GM19395 (cell line): Measurements from ENCODE around the gene TMEM123.

ENCODE experiments used
- ATAC-seq: cut with Tn5 transposase; IDR thresholded peaks from one replicate; pipeline ENCODE4 v1.9.1; 2021; ENCODE audit warnings: mild to moderate bottlenecking, moderate library complexity; ENCODE audit not compliant: unreplicated experiment

TMEM123 gene

DNA sequence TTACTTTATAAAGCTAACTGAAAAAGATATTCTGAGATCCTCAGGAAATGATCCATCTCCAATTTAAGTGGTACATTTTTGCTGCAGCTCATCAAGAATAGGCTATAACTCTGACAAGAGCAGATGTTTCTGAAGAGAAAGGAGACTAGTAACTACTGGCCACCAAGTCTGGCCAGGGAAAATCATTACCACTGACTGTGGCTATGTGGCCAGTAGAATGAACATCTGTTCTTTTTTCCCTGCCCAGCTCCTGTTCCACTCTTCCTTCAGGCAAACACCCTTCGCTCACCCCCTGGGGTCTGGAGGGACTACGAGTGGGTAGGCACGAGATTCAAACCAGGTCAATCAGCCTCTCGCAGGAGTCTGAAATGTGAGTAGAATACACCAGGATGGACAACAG is 23.9 kb downstream of the TMEM123 start:
- no peak for ATAC-seq

GRCh38 chr11:102427068-102427467 is 25.5 kb downstream of the TMEM123 start:
- ATAC-seq: no peak

DNA sequence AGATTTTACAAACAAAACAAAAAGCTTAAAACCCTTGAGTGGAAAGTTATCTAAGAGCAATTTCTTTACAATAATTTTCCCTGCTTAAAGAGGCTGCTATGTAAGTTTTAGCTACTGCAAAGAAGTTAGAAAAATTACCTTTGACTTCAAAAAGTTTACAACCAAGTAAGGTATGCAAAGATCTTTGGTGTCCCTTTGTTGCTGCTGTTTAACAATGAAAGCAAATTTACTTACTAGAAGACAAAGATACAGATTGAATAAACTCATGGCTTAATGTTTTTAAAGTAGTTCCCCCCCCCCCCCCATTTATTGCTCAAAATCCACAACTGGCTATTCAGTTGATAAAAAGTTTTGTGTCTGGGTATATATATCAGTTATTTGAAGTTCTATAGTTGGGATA is 26.0 kb downstream of the TMEM123 start:
- ATAC-seq: no peak

DNA sequence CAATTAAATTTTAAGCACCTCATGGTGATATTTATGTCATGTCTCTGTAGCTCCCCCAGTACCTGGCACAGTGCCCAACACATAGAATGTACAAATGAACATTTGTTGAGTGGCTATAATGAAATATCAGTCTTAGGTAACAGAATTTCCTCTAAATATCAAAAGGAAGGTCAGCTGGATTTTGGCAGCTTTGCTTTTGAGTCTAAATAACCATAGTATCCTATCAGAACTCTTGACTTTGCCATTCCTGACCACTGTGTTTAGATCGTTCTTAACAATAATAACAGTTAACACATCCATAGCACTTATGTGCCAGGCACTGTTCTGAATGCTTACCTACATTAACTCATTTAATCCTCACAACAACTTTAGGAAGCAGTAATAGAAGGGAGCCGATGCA is 26.6 kb downstream of the TMEM123 start:
- no peak for ATAC-seq

- no peak for ATAC-seq
These were observed 28.6 kb downstream of the TMEM123 start for GRCh38 chr11:102423936-102424335.

DNA sequence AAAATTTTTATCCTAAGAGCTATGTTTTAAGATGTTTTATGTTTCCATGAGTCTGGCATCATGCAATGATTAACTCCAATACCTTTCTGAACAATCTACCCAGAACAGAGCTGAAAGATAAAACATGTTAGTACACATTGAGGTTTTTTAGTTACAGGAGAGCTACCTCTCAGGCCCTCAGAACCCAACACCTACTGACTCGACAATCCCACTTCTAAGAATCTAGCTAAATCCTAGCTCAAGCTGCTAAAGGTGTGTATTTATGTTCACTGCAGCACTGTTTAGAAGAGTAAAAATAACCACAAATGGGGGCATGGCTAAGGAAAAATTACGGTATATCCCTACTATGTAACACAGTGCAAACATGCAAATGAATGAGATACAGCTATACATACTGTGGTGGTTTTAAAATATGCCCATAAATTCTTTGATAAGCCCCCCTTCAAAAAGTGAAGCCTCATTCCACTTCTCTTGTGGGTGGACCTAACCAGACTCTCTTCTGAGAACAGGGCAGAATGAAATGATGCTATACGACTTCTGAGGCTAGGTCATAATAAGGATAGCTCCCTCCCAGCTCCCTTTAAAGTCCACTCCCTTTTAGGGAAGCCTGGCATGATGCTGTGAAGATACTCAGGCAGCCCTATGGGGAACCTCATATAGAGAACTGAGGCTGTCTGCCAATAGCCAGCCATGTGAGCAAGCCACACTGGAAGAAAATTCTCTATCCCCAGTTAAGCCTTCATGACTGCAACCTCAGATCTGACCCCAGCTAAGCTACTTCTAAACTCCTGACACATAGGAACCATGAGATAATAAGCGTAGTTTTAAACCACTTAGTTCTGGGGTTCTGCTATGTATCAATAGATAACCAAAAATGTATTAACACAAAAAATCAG is 29.5 kb downstream of the TMEM123 start:
- ATAC-seq: no peak

DNA sequence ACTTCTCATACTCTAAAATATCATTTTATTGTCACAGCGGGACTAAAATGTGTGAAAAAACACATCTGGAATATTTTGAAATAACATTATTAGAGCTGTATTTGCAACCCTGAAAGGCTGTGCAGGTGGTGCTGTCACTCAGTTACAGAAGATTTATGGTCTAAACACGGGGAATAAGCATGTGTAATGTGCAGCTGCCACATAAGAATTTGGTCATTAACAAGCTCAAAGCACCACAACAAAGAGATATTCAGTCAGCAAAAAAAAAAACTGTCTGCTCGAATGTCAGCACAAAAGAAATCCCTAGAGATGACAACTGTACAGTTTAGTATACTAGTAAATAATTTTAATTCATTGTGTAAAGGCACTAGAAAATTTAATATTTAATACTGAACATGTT is 31.3 kb downstream of the TMEM123 start:
- no peak for ATAC-seq

DNA sequence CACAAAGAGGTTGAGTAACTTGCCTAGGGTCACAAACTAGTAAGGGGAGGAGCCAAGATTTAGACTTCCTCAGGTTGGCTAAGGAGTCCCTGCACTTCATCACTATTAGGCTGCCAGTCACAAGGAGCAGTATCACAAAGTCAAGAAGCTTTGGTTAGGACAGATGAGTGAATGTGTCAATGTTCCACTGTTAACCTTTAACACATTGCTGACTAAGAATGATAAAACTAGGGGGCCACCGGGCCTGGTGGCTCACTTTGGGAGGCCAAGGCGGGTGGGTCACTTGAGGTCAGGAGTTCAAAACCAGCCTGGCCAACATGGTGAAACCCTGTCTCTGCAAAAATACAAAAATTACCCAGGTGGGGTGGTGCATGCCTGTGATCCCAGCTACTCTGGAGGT is 32.0 kb downstream of the TMEM123 start:
- ATAC-seq: peak; percentile 86

DNA sequence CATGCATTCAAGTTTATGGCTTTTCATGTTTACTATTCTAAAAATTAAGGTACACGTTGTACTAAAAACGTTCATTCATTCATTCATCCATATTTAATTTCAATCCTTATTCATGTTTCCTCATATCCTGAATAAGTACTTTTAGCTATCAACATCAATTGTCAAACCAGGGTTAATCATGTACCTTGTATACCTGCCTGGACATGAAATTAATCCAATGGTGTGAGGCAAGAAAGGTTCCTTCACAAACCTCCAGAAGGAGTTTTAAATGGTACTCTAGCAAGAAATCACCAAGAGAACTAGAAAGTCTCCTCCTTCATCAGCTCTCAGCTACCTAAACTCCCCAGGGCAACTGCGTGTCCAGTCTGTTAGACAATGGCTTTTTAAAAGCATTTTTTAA is 33.4 kb downstream of the TMEM123 start:
- no peak for ATAC-seq

- no peak for ATAC-seq
These were observed 35.6 kb downstream of the TMEM123 start for GRCh38 chr11:102416976-102417375.

DNA sequence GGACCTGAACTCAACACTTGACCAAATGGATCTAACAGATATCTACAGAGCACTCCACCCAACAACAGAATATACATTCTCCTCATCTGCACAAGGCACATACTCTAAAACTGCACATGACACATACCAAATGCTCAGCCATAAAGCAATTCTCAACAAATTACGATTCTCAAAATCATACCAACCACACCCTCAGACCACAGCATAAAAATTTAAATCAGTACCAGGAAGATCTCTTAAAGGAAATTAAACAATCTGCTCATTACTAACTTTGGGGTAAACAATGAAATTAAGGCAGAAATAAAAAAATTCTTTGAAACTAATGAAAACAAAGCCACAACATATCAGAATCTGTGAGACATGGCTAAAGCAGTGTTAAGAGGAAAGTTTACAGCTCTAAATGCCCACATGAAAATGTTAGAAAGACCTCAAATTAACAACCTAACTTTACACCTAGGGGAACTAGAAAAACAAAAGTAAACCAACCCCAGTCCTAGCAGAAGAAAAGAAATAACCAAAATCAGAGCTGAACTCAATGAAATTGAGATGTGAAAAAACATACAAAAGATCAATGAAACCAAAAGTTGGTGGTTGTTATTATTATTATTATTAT is 37.2 kb downstream of the TMEM123 start:
- no peak for ATAC-seq

DNA sequence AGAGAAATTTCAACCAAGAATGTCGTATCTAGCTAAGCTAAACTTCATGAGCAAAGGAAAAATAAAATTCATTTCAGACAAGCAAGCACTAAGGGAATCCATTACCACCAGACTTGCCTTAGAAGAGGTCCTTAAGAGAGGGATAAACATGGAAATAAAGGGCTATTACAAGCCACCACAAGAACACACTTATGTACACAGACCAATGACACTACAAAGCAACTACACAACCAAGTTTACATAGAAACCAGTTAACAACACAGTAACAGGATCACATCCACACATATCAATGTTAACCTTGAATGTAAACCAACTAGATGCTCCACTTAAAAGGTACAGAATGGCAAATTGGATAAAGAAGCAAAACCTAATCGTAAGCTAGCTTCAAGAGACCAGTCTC is 38.0 kb downstream of the TMEM123 start:
- ATAC-seq: no peak

- ATAC-seq: no peak
These were observed 39.1 kb downstream of the TMEM123 start for GRCh38 chr11:102413497-102413896.

DNA sequence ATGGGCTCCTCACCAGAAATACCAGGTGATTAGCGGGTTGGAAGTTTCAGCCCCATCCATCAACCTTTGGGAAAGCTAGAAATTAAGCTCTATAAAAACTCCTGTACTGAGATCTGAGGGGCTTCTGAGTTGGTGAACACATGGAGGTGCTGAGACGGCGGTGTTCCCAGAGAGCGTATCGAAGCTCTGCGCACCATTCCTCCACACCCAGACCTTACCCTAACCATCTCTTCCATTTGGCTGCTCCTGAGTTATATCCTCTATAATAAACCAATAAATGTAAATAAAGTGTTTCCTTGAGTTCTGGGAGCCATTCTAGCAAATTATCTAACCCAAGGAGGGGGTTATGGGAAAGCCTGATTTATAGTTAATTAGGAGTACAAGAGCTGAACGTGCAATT is 41.4 kb downstream of the TMEM123 start:
- ATAC-seq: no peak

DNA sequence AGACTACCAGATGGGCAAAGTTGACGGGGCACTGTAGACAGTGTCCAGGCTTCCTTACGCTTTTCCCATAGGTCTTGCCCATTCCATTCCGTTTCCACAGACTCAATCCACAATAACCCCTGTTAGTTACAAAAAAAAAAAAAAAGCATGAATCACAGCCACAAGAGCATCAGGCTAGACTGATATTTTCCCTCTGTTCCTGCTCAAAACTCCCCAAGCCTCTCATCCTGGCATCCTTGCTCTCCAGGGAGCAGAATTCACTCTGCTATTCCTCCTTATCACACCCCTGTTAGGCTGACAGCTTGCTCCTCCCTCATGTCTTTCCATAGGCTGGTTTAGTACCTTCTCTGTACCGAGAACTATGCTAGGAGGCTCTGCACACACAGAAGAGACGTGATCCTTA is 42.2 kb downstream of the TMEM123 start:
- no peak for ATAC-seq

DNA sequence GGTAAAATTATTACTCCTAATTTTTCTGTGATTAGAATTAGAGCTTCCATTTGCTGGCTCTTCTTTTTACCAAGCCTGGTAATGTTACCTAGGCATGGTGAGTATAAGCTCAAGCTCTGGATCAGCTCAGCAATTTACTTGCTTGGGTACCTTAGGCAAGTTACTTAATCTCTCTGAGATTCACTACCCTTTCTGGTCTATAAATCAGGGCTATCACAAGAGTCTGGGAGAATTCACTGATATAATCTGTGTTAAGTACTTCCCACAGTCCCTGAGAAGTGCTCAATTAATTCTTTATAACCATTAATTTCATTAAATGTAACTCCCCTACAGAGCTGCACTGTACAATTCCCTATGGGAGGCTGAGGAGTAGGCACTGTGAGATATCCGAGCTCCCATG is 44.2 kb downstream of the TMEM123 start:
- no peak for ATAC-seq

DNA sequence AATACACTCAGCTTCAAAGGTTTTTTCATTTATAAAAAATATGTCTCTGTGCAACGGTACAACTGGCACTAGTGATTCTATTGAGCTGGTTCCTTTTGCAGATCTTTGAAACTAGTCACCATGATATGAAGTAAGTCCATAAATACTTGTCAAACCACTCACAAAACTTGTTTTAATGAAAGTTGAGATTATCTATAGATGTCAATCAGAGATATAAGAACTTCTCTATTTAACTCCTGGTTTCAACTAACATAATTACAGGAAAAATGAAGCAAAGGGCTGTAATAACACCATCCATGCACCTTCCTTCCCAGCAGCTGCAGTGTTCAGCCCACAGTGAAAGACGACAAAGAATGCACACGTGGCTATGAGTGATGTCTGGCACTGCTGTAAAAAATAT is 44.7 kb downstream of the TMEM123 start:
- no peak for ATAC-seq

GRCh38 chr11:102406099-102406498 is 46.5 kb downstream of the TMEM123 start:
- no peak for ATAC-seq

DNA sequence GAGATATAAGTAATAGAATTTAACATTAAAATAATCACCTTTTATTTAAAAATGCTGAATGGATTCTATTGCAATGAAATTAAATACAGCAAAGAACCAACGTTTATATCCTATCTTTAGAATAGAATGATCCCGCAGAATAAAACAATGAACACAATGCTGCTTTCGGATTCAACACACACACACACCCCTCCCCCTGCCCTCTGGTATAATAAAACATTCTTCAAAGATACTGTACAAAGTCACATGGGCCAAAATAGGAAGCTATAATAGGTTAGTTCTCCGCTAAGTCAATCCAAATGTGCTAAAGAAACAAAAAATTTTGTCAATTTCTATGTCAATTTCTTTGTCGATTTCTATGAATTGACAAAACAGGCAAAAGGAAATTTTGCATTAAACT is 47.1 kb downstream of the TMEM123 start:
- ATAC-seq: no peak

DNA sequence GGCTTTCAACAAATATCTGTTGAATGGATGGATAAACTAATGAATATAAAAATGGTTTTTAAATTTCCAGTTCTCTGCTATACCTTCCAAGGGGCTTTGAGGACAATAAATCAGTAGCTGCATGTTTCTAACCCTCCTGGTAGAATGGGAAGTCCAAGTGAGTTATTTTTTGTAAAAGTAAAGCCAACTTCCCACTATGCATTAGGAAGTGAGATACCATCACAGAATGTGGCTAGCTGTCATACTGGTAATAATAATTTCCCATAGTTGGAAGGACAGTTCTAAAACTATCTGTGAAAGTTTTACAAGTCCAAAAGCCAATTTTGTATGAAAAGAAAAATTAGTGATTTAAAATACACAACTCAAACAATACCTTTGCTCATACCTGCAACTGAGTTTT is 50.0 kb downstream of the TMEM123 start:
- ATAC-seq: no peak

GRCh38 chr11:102401905-102402304 is 50.7 kb downstream of the TMEM123 start:
- no peak for ATAC-seq

DNA sequence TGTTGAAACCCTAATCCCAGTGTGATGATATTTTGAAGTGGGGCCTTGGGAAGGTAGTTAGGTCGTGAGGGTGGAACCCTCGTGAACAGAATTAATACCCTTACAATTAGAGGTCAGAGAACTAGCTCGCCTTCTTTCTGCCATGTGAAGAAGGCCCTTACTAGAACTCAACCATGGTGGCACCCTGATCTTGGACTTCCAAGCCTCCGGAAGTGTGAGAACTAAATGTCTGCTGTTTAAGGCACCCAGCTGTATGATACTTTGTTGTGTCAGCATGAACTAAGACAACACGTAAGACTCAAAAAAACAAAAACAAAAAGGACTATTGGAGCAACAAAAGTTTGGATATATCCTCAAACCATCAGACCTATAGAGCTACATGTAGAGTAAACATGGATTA is 52.0 kb downstream of the TMEM123 start:
- no peak for ATAC-seq

GRCh38 chr11:102399189-102399588 is 53.4 kb downstream of the TMEM123 start:
- ATAC-seq: no peak
